Measurements from ENCODE around the gene AZI2. TPM values are rescaled to one million over a fixed set of nuclear protein-coding genes. Genes with fewer than 3 reads are reported as not detected.
A peak's percentile ranks its signal among the peaks of the same experiment; 100 is the strongest.

The AZI2 gene, protein sequence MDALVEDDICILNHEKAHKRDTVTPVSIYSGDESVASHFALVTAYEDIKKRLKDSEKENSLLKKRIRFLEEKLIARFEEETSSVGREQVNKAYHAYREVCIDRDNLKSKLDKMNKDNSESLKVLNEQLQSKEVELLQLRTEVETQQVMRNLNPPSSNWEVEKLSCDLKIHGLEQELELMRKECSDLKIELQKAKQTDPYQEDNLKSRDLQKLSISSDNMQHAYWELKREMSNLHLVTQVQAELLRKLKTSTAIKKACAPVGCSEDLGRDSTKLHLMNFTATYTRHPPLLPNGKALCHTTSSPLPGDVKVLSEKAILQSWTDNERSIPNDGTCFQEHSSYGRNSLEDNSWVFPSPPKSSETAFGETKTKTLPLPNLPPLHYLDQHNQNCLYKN
- 100 to 1,000 TPM in 3 of 4 donors, 10 to 100 TPM in 1; 86.9 to 121 (median 119) TPM for polyA plus RNA-seq (ENCODE audit: insufficient read length in 4 of 4)

DNA sequence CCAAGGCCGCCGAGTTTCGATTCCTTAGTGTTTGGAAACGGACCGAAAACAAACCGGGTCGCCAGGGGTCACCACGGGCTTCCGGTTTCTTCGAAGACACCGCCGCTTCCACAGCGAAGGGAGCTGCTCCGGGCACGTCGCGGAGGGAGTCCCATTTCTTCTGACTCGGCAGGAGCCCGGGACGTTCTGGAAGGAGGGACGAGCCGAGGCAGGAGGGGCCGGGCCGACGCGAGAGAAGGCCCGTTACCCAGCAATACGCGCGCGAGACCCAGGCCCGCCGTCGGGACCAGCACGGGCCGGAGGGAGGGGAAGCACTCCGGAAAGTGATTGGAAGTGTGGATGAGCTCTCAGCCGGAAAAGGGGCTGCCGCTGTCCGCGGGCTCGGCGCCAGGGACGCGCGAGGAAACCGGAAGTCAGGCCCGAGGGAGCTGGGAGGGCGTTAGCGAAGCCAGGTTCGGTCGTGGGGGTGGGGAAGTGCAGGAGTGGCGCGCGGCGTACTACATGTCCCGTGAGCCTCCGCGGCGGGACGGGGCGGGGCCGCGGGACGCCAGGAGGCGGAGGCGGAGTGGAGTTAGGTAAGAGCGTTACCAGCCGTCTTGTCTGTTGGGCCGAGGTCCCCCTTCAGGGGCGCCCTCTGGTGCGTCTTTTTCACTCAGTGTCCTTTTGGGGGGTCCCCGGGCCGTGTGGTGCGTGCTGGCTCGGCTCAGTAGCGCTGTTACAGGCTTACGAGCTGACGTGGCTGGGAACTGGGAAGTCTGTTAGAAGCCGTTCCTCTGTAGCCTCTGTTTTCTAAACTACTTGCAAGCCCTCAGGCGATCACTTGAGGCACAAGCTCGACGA, at the start of gene AZI2, which contains the start of gene ZCWPW2:
AZI2 (minus strand) TSS at position 196 of the 840 bp plus-strand sequence. CDS start 8,207 bp downstream, outside the sequence.
ZCWPW2 (plus strand) TSS at position 93 of the 840 bp plus-strand sequence. CDS start 64,348 bp downstream, outside the sequence.
- DNase-seq (ENCODE audit: low read depth in 4 of 4, low spot score in 3 of 4) = peak; percentile 94 to 96 (median 94)

DNA sequence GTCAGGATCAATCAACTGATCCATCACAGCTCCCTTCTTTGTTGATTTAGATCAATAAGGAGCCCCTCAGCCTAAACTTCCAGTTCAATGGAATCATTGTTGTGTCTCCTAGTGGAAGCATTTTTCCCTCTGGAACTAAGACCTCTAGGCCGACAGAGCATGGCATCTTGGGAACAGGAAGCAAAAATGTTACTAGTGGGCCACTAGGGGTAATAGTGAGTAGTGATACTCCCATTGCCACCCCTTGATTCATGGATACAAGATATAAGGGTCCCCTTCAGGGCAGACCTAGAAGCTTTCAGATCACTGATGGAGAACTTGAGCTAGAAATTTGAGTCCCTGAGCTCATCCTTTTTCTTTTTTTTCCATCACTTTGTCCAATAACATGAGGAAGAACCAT, 40.4 kb upstream of the AZI2 start:
- DNase-seq (ENCODE audit: low read depth in 4 of 4, low spot score in 3 of 4) = no peak

DNA sequence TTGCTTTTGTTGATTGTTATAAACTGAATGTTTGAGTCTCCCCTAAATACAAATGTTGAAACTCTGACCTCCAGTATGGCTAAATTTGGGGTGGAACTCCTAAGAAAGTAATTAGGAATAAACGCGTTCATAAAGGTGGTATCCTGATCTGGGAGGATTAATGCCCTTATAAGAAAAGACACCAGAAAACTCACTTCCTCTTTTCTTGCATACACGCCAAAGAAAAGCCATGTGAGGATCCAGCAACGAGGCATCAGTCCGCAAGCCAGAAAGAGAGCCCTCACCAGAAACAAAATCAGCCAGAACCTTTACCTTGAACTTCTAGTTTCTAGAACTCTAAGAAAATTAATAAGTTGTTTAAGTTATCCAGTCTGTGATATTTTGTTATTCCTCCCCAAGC, 37.4 kb upstream of the AZI2 start:
- DNase-seq (ENCODE audit: low read depth in 4 of 4, low spot score in 3 of 4) = no peak

DNA sequence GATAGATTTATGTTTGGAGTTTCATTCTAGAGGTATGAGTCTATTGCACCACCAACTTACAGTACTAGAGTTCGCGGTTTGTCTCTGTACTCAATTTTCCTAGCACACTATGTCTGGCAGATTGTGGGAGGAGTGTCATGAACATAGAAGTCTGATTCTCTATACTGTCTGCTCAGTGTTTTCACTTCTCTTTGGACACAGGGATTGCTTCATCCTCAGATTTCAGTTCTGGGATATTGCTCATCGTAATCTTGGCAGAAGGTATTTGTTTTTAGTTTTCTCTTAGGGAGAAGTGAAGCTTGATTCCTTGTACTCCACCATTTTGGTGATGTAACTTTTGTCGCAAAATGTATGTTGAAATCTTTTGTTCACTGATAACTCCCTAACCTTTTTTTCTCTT, 27.8 kb upstream of the AZI2 start:
- no peak for DNase-seq (ENCODE audit: low read depth in 4 of 4, low spot score in 3 of 4)

DNA sequence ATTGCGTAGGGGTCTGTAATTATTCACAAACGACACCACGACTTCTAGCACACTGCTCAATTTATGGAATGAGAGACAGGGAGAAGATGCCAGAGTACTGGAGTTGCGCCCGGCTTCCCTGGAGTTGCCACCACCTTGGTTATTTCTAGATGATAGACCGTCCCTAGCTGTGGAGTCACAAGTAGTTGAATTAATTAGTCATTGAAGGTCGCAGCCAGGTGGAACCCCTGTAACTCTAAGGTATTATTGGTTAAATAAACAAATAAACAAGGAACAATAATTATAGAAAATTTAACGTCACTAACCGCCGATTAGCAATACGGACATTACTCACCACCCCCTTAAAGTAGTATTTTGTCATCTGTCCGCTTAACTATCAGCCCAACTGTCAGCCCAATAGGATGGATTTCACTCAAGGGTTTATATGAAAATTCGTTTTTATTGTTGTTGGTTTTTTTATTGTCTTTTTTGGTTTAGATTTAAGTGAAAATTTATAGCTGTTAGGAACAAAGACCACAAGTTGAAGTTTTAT, 911 bp upstream of the AZI2 start:
- DNase-seq (ENCODE audit: low read depth in 4 of 4, low spot score in 3 of 4) = no peak

DNA sequence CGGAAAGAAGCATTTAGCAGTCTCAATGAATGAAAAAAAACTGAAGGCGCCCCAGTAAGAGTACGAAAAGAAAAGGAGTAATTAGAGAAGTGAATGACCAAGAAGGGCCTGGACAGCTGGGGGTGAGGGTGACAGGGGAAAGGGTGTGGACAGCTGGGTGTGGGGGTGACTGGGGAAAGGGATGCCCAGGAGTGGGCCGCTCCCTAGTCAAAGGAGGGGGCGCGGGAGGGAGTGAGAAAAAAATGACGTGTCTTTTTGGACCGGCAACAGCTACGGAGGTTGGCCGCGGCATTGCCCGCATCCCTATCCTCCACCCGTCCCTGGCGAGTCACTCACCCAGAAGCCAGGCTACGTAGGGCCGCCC, 377 bp downstream of the AZI2 start:
- DNase-seq (ENCODE audit: low read depth in 4 of 4, low spot score in 3 of 4) = no peak

DNA sequence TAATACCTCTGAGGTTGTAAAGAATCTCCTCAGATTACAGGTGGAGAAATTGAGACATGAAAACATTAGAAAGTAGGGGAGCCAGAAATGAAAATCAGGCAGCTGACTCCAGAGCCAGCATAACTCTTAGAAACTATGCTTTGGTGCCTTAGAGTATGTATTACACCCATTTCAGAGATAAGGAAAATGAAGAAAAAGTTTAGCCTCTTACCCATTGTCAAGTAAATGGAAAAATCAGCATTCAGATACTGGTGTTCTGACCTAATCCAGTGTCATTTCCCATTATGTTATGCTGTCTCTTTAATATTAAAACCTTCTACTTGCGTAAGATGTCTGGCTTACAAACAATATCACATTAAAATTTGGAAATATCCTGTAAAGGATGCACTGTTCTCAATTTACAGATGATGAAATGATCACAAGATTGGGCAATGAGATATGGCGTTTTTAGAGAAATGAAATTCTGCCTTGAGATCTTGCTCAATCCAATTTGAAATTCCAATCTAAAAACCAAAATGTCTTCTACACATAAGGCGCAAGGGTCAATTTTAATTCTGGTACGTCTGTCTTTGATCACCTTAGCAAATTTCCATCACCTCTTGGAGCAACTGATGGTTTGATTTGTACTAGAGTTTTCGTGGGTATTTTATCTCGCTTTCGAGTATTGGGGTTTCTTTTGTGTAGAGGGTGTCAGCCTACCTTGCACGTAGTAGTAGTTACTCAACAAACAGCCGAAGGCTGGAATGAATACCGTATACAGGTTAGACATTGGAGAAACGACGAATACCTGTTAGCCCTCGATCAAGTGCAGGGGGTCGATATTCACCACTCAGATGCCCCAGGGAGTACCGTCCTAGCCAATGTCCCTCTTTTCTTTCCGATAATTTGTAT, 1.0 kb downstream of the AZI2 start:
- DNase-seq (ENCODE audit: low read depth in 4 of 4, low spot score in 3 of 4) = no peak

DNA sequence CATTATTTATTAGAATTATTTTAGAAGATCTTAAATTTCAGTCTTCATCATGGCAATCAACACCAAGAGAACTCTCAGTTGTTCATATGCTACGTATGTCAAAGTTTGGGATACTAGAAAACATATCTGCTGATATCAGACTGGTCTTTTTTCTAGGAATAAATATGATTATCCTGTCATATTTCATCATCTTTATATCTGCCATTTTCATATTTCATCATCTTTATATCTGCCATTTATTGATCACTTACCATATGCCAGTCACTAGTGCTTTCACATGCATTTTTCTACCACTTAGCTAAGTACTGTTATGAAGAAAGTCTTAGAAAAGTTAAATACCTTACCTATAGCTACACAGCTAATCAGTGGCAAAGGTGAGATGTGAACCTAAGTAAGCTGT, 2.9 kb downstream of the AZI2 start:
- DNase-seq (ENCODE audit: low read depth in 4 of 4, low spot score in 3 of 4) = no peak

DNA sequence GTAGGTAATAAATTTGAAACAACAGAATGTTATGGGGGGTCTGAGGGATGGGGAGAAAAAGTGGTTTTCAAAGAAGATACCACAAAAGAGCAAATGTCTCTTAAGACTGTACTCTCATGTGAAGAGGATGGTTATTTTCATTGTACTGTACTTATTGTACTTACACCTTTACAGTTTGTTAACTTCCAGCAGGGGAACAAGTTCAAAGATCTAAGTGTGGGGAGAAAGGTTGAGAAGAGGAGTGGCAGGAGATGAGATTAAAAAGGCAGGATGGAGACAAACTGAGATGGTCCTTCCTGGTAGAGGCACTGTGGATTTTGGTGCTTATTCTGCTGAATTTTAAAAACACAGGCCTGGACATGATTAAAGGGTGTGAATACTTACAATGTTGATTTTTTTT, 5.5 kb downstream of the AZI2 start:
- DNase-seq (ENCODE audit: low read depth in 4 of 4, low spot score in 3 of 4) = no peak

DNA sequence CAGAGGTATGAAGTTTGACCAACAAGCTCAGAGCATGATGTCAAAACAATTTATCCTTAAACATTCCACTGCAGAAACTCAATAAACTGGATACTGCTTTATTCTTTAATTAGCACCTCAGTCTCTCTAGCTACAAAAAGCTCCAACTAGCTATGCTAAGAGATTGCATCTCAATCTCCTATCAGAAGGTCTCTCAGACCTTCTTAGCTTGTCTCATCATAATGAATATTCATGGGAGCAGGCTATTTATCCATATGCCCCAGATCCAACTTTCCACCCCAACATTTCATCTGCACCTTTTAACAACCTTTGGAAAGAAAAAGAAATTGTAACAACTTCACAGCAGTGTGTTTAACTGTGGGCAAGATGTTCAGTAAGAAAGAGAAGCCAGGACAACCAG, 11.4 kb downstream of the AZI2 start:
- DNase-seq (ENCODE audit: low read depth in 4 of 4, low spot score in 3 of 4) = no peak

DNA sequence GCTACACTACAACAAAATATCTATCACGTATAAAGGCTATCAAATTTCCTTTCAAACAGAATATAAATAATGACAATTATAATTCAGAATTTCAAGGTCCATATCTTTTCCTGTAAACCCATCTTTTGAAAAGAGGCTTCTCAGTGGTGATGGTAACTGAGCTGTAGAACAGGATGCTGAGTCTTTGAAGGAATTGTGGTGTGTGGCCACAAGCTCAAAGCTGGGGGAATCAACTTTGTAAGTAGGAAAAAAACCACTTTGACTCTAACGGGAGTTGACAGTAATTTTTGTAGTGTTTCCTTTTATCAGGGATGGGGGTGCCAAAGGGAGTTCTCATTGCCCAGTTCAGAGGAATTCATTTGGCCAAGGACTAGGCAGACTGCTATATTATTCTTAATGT, 13.4 kb downstream of the AZI2 start:
- no peak for DNase-seq (ENCODE audit: low read depth in 4 of 4, low spot score in 3 of 4)

DNA sequence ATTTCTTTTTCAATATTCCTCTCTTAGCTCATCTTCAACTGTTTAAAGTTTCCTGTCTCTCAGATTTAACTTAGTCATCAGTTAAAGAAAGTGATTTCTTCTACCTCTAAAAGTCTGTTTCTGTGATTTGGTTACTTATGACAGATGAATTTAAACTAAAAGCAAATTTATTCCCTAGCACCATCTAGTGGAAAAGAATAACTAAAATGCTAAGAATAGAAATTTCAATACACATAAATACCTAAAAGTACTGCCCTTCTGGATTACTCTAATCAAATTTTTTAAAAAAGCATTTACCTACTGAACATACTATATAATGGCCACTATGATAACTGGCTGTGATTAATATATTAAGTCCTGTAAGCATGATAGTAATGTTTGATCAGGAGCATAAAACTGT, 14.1 kb downstream of the AZI2 start:
- DNase-seq (ENCODE audit: low read depth in 4 of 4, low spot score in 3 of 4) = no peak

DNA sequence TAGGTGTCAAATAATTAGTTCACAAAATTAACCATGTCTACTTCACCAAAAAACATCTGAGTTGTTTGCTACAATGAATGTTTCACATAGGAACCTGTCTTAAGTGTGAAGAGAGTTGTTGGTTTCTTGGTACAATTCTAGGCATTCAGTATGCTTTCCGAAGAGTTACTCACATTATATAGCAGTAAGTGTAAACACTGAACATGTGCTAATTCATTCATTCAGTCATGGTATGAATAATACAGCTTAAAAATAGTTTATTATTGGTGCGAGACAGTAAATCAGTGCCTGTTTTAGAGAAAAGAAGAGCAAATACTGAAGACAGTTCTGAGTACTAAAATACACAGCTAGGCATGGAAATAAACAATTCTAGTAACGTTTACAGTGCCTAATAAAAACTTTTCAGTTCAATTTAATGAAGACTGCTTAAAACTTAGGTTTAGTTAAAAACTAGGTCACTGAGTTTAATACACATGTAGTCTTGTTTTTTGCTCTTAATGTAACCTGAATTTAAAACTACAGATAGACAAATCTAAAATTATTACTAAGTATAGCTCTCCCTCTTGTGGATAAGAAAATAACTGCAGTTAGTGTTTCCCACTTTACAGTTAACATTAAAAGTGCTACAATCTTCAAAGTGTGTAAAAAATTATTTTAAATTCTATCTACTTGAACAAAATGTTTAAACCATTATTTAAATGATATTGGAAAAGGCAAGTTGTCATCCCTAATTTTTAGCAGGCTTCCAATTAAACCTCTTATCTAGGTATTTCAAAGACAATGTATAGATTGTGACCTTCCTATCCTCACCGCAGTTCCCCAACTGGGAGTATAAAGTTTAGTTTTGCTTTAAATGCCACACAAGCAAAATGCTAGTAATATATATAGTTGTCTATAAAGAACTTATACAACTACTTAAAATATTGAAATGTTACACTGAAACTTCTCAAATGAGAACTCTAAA, 20.2 kb downstream of the AZI2 start:
- DNase-seq (ENCODE audit: low read depth in 4 of 4, low spot score in 3 of 4) = no peak

DNA sequence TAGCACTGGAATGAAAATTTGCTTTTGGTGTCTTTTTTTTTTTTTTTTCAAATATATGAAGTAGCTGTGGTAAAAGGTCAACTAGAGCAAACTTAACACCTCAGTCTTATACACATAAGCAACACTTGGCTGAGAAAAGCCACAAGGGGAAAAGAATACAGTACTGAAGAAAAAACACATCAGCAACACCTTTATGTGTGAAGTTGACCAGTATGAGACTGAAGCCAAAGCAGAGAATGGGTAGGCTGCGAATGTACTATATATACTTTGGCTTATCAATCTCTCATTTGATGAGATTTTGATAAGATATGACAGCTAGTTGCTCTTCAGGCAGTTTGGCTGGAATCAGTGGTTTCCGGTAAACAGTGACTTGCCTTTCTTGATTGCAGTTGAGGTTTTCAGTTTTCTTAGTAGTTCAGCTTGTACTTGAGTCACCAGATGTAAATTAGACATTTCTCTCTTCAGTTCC, 22.1 kb downstream of the AZI2 start:
- no peak for DNase-seq (ENCODE audit: low read depth in 4 of 4, low spot score in 3 of 4)

DNA sequence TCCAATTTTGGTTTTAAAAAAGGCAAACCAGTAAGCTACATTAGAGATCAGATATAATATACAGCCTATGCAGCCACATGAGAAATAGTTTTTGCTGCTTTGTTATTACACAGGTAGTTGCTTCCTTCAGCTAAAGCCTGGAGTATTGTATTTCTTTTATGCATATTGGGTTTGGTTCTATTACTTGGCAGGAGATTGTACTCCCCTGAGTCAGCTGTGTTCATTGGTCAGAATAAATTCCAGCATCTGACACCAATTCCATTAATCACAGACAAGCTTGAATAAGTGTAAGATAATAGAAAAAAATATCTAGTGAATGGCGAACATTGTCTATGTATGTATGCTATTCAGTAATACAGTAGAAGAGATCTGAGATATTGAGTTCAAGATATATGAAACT, 26.2 kb downstream of the AZI2 start:
- DNase-seq (ENCODE audit: low read depth in 4 of 4, low spot score in 3 of 4) = no peak

DNA sequence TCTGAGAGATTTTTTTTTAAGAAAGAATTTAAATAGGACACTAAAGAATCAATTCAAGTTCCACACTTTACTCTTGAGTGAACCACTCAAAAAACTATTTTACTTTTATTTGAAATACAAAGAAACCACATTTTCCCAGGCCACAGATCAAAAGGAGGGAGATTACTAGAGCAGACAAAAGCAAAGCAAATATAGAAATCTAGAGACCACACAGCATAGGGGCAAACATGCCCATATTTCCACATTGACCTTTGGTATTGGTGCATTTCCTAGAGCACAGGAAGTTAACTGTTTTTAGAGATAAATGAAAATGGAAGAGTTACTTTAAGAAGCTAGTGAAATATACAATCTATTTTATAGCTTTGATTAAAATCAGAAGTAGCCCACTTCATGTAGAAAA, 27.6 kb downstream of the AZI2 start:
- no peak for DNase-seq (ENCODE audit: low read depth in 4 of 4, low spot score in 3 of 4)

DNA sequence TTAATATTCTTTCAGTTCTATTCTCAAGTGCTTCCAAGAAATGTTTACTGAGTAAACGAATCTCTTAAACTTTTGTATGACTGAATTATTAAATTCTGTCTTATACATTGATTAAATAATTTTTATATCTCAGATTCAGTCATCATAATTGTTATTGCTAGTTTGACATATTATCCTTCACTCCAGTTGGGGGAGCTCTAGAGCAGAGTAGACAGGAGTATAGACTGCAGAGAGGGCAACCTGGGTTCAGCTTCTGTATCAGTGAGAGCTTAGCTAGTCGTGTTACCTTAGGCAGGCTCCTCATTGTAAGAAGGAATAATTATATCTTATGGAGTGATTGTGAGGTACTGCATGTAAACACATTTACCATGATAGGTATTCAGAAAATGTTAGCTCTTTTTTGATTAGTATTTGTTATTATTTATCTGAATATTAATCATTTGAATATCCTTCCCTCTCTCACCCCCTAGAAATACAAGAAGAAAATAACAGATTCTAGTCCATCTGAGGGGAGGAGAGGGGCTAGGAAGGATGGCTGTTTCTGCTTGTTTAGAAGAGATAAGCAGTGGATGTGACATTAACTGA, 31.1 kb downstream of the AZI2 start:
- no peak for DNase-seq (ENCODE audit: low read depth in 4 of 4, low spot score in 3 of 4)

DNA sequence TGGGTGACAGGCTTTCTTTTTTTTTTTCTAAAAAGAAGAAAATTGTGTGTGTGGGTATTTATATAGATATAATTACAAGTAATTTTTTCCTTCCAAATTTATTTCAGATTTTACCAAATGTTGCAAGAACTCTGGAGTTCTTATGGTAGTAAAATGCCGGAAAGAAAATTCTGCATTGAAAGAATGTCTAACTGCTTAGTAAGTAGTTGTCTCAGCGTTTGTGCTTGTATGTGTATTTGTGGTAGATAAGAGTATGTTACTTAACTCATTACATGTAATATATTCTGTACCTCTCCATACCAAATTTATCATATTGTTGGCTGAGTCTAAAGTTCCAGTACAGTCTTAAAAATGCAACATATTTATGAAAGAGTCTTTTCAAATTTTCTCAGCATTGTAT, 32.4 kb downstream of the AZI2 start:
- no peak for DNase-seq (ENCODE audit: low read depth in 4 of 4, low spot score in 3 of 4)

DNA sequence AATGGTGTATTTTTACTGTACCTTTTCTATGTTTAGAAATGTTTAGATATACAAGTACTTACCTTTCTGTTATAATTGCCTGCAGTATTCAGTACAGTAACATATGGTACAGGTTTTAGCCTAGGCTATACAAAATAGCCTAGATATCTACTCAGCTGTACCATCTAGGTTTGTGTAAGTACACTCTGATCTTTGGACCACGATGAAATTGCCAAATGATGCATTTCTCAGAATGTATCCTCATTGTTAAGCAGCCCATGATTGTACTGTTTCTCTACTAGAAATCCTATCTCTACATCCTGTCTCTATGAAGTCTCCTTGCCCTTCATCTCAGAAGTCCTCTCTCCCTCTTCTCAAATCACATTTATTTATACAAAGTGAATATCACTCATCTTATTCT, 32.9 kb downstream of the AZI2 start:
- no peak for DNase-seq (ENCODE audit: low read depth in 4 of 4, low spot score in 3 of 4)

Measured in right renal pelvis (tissue), 4 donors.